Measurements from ENCODE around the gene FNDC5. TPM values are rescaled to one million over a fixed set of nuclear protein-coding genes. Genes with fewer than 3 reads are reported as not detected.

Gene FNDC5
- total and polyA plus RNA-seq, 9 of the 15 experiments (the other 6 are each of a cell fraction or from before 2014, with no cell fraction given) = 0.06 to 2.1 (median 0.22) TPM

GRCh38 chr1:32828341-32828740 is 42.4 kb downstream of the FNDC5 start (continued):
- TF ChIP-seq ZNF121 (CRISPR knock-in tag; conservative IDR thresholded peaks at IDR 0.05) = no peak

GRCh38 chr1:32825181-32825580 is 45.5 kb downstream of the FNDC5 start:
- Histone ChIP-seq H3K27ac (ENCODE audit: extremely low read depth, low read depth, low read length) (no peak overlapping the region), H3K9me1 (ENCODE audit: control insufficient read depth, insufficient read depth, low read length) (no peaks in the 10 kb centered on the region), H3K9me3 (replicated peaks; ENCODE audit: control insufficient read depth, insufficient read depth, low read depth, low read length) (no peaks in the 10 kb centered on the region), H3K4me3 (no peak overlapping the region), H2AFZ (ENCODE audit: low read depth, low read length) (no peak overlapping the region), H3K9ac (ENCODE audit: insufficient read depth in 1 of 2, low read depth in 2 of 2, low read length in 2 of 2) (no peak overlapping the region), H3K79me2 (ENCODE audit: control insufficient read depth, insufficient read depth, low read length) (peaks cover 36% of the 10 kb centered on the region), H3K4me1 (replicated peaks in 1 of 2; ENCODE audit: control insufficient read depth in 2 of 2, insufficient read depth in 2 of 2, low read length in 2 of 2) (peaks cover 0 to 7% of the 10 kb centered on the region in 2 experiments; a peak in 3 of 5 replicates), H3K36me3 (ENCODE audit: control insufficient read depth, insufficient read depth, low read length) (peaks cover 67% of the 10 kb centered on the region), H3K4me2 (ENCODE audit: insufficient read depth, low read length) (no peak overlapping the region), H4K20me1 (replicated peaks; ENCODE audit: control insufficient read depth, insufficient read depth, low read length) (no peaks in the 10 kb centered on the region), H3K27me3 (ENCODE audit: control insufficient read depth in 2 of 2, insufficient read depth in 2 of 2, low read length in 2 of 2) (no peaks in the 10 kb centered on the region)
- in situ Hi-C loops (cut with MboI) = no loop called here
- DNase-seq (ENCODE audit: extremely low read depth in 1 of 4, low spot score in 3 of 4) (no peak), ATAC-seq (no peak), FAIRE-seq (no peak)
- intact Hi-C loops (cut with micrococcal nuclease) = no loop called here
- 73% methylated on average over 3 of the region's 3 CpGs for WGBS (ENCODE audit: insufficient coverage, low coverage, missing lambda C conversion rate)
- ChIA-PET POLR2A (no interaction called here), CTCF (ENCODE audit: low intra/inter-chr PET ratio) (no interaction called here)
- BruUV-seq (replicated peaks) = no TSS peak
- TF ChIP-seq IRF2 (CRISPR knock-in tag; IDR thresholded peaks at IDR 0.05) = no peak

GRCh38 chr1:32818804-32819541 is 51.7 kb downstream of the FNDC5 start:
- H3K9ac ChIP-seq (ENCODE audit: insufficient read depth in 1 of 2, low read depth in 2 of 2, low read length in 2 of 2) = peak overlapping the region; percentile 98 to 99; a peak in 3 of 4 replicates
- intact Hi-C loops (cut with micrococcal nuclease) (loop anchor here (5.0 kb wide), 1 partner anchor 427 kb away; the partner anchor contains the start of gene BSDC1), in situ Hi-C loops (cut with MboI) (no loop called here)
- DNase-seq (ENCODE audit: extremely low read depth in 1 of 4, low spot score in 3 of 4) (peak in 1 of 4 experiments; percentile 27), ATAC-seq (no peak), FAIRE-seq (no peak)
- ChIA-PET POLR2A (interaction anchor here (0.6 to 2.7 kb wide), 6 partner anchors 8 to 1934 kb away, joined by 3 to 6 read pairs (median 4); no protein-coding TSS in a partner anchor), CTCF (ENCODE audit: low intra/inter-chr PET ratio) (no interaction called here)
- peaks cover 91% of the 10 kb centered on the region for H3K79me2 ChIP-seq (ENCODE audit: control insufficient read depth, insufficient read depth, low read length)
- peaks cover 26 to 34% of the 10 kb centered on the region in 2 experiments for H3K4me1 ChIP-seq (replicated peaks in 1 of 2; ENCODE audit: control insufficient read depth in 2 of 2, insufficient read depth in 2 of 2, low read length in 2 of 2)
- H3K27me3 ChIP-seq (ENCODE audit: control insufficient read depth in 2 of 2, insufficient read depth in 2 of 2, low read length in 2 of 2) = no peaks in the 10 kb centered on the region
- peak overlapping the region; percentile 94 for H2AFZ ChIP-seq (ENCODE audit: low read depth, low read length)
- H3K4me3 ChIP-seq = peak overlapping the region; percentile 74
- H3K9me3 ChIP-seq (replicated peaks; ENCODE audit: control insufficient read depth, insufficient read depth, low read depth, low read length) = no peaks in the 10 kb centered on the region
- no peaks in the 10 kb centered on the region for H3K9me1 ChIP-seq (ENCODE audit: control insufficient read depth, insufficient read depth, low read length)
- 46% methylated on average over 11 of the region's 11 CpGs for WGBS (ENCODE audit: insufficient coverage, low coverage, missing lambda C conversion rate)
- H4K20me1 ChIP-seq (replicated peaks; ENCODE audit: control insufficient read depth, insufficient read depth, low read length) = peaks cover 10% of the 10 kb centered on the region; the same call in 1 of the 2 replicates
- H3K4me2 ChIP-seq (ENCODE audit: insufficient read depth, low read length) = peak overlapping the region; percentile 95
- peaks cover 28% of the 10 kb centered on the region; the same call in 2 of the 3 replicates for H3K36me3 ChIP-seq (ENCODE audit: control insufficient read depth, insufficient read depth, low read length)
- no TSS peak for BruUV-seq (replicated peaks)
- peak overlapping the region; percentile 97 for H3K27ac ChIP-seq (ENCODE audit: extremely low read depth, low read depth, low read length)
- TF ChIP-seq ARHGAP35 (IDR thresholded peaks at IDR 0.05; ENCODE audit: partially characterized antibody) (no peak), TRIM25 (IDR thresholded peaks at IDR 0.05; ENCODE audit: borderline replicate concordance) (0 out of 2 replicates have a peak, but pooled peaks have one; percentile 62), SPI1 (IDR thresholded peaks at IDR 0.05; ENCODE audit: borderline replicate concordance, low read depth, low read length) (peak; percentile 21; the same call in 1 of the 2 replicates), ZNF444 (CRISPR knock-in tag; IDR thresholded peaks at IDR 0.05) (no peak), HEY1 (CRISPR knock-in tag; IDR thresholded peaks at IDR 0.05; ENCODE audit: borderline replicate concordance) (no peak), BCOR (IDR thresholded peaks at IDR 0.05) (peak; percentile 45; the same call in 1 of the 2 replicates), ARID1B (IDR thresholded peaks at IDR 0.05) (peak; percentile 25; the same call in 1 of the 2 replicates), ZNF717 (CRISPR knock-in tag; IDR thresholded peaks at IDR 0.05) (0 out of 2 replicates have a peak, but pooled peaks have one; percentile 35), TBP (optimal IDR thresholded peaks at IDR 0.05; ENCODE audit: low read depth, low read length) (peak; percentile 44)

Data from K562 (cell line).